ENCODE results near the gene SKAP2. TPM values are rescaled to one million over a fixed set of nuclear protein-coding genes. Genes with fewer than 3 reads are reported as not detected.

SKAP2 gene
- total RNA-seq, 1 experiment from 2014 or later = 30.7 TPM

DNA sequence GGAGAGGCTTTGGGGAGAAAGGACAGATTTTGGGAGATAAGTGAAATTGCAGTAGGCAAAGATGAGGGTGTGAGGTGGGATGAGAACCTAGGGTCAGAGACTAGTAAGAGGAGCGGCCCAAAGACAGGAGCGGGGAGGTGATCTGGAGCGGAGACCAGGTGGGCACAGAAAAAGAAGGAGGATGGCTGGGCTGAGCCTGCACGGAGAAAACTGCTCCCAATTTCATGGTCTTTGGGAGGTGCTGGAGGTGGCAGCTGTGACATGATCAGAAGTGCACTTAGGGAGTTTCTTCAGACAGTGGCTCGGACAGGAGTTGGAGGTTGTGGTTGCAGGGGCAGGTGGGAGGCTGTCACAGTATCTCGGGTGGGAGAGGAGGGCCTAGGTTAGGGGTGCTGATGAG is 232.8 kb downstream of the SKAP2 start:
- H3K27me3 ChIP-seq (ENCODE audit: insufficient read depth, low read length) = no peaks in the 10 kb centered on the region
- DNase-seq (ENCODE audit: low read depth, low spot score) = no peak
- intact Hi-C loops (cut with micrococcal nuclease) = no loop called here
- peaks cover 0 to 3% of the 10 kb centered on the region in 2 experiments; a peak in 1 of 4 replicates for H3K4me1 ChIP-seq (ENCODE audit: control insufficient read depth in 1 of 2, insufficient read depth in 2 of 2, low read length in 2 of 2)
- no TSS peak for BruUV-seq (replicated peaks)
- no peak overlapping the region for H2AFZ ChIP-seq (ENCODE audit: low read depth, low read length, poor library complexity, severe bottlenecking)
- ChIA-PET CTCF (no interaction called here), POLR2A (no interaction called here), RAD21 (ENCODE audit: low non-redundant PET in 1 of 2, low total read pairs in 2 of 2, uncharacterized antibody in 2 of 2, unreplicated experiment in 2 of 2) (no interaction called here)
- H3K9ac ChIP-seq (ENCODE audit: low read length) = no peak overlapping the region
- H3K36me3 ChIP-seq (ENCODE audit: control insufficient read depth in 1 of 2, insufficient read depth in 2 of 2, low read length in 2 of 2) = no peaks in the 10 kb centered on the region
- no peaks in the 10 kb centered on the region for H4K20me1 ChIP-seq (ENCODE audit: insufficient read depth)
- no peak overlapping the region for H3K4me3 ChIP-seq (replicated peaks in 1 of 2; ENCODE audit: low read depth in 1 of 2, low read length in 2 of 2)
- H3K4me2 ChIP-seq (ENCODE audit: low read length) = no peak overlapping the region
- H3K27ac ChIP-seq (ENCODE audit: low read depth, low read length) = no peak overlapping the region
- no peaks in the 10 kb centered on the region for H3K9me2 ChIP-seq (ENCODE audit: insufficient read depth)
- no peaks in the 10 kb centered on the region for H3K9me3 ChIP-seq (ENCODE audit: control insufficient read depth in 1 of 2, insufficient read depth in 1 of 2, low read depth in 1 of 2, low read length in 2 of 2)
- no peaks in the 10 kb centered on the region for H3K79me2 ChIP-seq (ENCODE audit: insufficient read depth, low read length)
- no peak for ATAC-seq
- no peak for TF ChIP-seq EZH2phosphoT487 (IDR thresholded peaks at IDR 0.05; ENCODE audit: borderline replicate concordance)
- TF ChIP-seq YY1 (IDR thresholded peaks at IDR 0.05; ENCODE audit: extremely low read depth, insufficient replicate concordance, low read depth, low read length) = no peak
- no peak for TF ChIP-seq CBX3 (IDR thresholded peaks at IDR 0.05; ENCODE audit: low read depth)
- TF ChIP-seq, protein P1, sequence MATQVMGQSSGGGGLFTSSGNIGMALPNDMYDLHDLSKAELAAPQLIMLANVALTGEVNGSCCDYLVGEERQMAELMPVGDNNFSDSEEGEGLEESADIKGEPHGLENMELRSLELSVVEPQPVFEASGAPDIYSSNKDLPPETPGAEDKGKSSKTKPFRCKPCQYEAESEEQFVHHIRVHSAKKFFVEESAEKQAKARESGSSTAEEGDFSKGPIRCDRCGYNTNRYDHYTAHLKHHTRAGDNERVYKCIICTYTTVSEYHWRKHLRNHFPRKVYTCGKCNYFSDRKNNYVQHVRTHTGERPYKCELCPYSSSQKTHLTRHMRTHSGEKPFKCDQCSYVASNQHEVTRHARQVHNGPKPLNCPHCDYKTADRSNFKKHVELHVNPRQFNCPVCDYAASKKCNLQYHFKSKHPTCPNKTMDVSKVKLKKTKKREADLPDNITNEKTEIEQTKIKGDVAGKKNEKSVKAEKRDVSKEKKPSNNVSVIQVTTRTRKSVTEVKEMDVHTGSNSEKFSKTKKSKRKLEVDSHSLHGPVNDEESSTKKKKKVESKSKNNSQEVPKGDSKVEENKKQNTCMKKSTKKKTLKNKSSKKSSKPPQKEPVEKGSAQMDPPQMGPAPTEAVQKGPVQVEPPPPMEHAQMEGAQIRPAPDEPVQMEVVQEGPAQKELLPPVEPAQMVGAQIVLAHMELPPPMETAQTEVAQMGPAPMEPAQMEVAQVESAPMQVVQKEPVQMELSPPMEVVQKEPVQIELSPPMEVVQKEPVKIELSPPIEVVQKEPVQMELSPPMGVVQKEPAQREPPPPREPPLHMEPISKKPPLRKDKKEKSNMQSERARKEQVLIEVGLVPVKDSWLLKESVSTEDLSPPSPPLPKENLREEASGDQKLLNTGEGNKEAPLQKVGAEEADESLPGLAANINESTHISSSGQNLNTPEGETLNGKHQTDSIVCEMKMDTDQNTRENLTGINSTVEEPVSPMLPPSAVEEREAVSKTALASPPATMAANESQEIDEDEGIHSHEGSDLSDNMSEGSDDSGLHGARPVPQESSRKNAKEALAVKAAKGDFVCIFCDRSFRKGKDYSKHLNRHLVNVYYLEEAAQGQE (IDR thresholded peaks at IDR 0.05; ENCODE audit: low read depth) = no peak
- TF ChIP-seq, protein P2, sequence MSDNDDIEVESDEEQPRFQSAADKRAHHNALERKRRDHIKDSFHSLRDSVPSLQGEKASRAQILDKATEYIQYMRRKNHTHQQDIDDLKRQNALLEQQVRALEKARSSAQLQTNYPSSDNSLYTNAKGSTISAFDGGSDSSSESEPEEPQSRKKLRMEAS (IDR thresholded peaks at IDR 0.05) = no peak
- no peak for TF ChIP-seq TCF7L2 (IDR thresholded peaks at IDR 0.05; ENCODE audit: borderline replicate concordance, extremely low read depth, insufficient read depth, insufficient read length)
- TF ChIP-seq EGR1 (IDR thresholded peaks at IDR 0.05; ENCODE audit: low read depth) = no peak
- no peak for TF ChIP-seq ZFX (IDR thresholded peaks at IDR 0.05)
- TF ChIP-seq SIN3A (IDR thresholded peaks at IDR 0.05; ENCODE audit: low read depth) = no peak
- TF ChIP-seq SP1 (IDR thresholded peaks at IDR 0.05; ENCODE audit: low read depth) = no peak
